CD1c-positive myeloid dendritic cell (primary cell): ENCODE measurements around the gene KNOP1.
A peak's percentile ranks its signal among the peaks of the same experiment; 100 is the strongest.

Experiments used
- DNase-seq: peaks from one replicate; pipeline ENCODE4 v3.0.0-alpha.2; 2016; ENCODE audit errors: extremely low spot score

The KNOP1 gene

DNA sequence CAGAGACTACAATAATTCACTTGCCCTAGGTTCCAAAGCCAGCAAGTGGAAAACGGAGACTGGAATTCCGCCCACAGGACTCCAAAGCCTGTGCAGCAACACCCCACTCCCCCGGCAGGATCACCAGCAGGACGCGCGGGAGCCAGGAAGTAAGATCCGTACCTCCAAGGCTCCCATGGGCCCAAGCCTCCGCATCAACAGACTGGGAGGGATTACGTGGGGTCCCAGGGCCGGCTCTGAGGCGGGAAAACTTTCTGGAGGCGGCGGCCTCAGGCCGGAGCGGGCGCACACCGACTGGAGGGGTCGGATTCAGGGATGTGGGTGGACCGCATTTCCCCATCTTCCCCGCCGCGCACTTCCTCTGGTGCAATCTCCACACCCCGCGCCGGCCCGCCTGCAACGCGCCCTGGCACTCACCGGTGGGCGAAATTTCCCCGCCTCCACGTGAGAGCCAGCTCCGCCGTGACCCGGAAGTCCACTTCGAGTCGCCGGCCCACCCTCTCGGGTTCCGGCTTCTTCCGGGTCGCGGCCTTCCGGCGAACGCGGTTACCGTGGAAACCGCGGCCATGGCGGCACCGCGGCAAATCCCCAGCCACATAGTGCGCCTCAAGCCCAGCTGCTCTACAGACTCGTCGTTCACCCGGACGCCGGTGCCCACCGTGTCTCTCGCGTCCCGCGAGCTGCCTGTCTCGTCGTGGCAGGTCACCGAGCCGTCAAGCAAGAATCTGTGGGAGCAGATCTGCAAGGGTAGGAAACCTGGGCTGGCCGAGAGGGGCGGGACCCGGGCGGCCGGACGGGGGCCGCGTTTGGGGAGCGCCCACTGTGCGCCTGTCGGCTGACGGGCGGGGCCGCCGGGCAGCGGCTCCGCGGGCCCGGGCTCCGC, at the start of gene KNOP1, which contains the start of gene IQCK:
KNOP1 (minus strand) TSS at position 487 of the 883 bp plus-strand sequence. CDS start 3,192 bp downstream, outside the sequence.
IQCK (plus strand) TSS at position 531 of the 883 bp plus-strand sequence; CDS start at position 567, 36 bp downstream.
- DNase-seq: peak; percentile 97

DNA sequence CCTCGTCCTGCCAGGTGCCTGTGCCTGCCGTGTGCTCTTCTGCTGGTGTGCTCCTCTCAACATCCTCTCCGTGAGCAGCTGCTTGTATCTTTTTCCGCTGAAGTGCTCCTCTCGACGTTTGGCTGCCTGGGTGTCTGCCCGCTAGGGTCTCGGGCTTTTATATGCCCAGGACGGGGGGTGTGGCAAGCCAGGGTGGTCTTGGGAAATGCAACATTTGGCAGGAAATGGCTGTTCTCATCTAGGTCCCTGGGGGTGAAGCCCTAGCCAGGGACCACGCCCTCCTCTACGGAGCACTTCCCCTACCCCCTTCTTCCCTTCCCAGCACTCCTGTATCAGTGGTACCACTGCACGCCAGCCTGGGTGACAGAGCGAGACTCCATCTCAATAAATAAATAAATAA, 49.5 kb upstream of the KNOP1 start:
- DNase-seq: no peak

DNA sequence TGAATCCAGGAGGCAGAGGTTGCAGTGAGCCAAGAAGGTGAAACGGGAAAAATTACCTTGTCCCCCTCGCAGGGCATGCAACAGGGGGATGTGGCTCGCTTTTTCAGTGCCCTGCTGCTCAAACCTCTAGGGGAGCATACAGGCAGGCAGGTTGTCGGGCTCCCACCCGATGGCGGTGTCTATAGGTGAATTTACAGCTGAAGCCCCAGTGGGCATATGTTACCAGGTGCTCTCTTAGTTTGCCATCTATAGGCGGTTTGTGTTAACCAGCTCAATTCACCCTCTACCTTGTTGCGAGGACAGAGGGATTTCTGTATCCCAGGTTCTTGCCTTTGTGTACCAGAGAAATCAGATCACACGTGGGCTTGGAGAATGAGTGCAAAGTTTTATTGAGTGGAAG, 49.0 kb upstream of the KNOP1 start:
- no peak for DNase-seq

GRCh38 chr16:19766554-19766884, 48.5 kb upstream of the KNOP1 start:
- no peak for DNase-seq

DNA sequence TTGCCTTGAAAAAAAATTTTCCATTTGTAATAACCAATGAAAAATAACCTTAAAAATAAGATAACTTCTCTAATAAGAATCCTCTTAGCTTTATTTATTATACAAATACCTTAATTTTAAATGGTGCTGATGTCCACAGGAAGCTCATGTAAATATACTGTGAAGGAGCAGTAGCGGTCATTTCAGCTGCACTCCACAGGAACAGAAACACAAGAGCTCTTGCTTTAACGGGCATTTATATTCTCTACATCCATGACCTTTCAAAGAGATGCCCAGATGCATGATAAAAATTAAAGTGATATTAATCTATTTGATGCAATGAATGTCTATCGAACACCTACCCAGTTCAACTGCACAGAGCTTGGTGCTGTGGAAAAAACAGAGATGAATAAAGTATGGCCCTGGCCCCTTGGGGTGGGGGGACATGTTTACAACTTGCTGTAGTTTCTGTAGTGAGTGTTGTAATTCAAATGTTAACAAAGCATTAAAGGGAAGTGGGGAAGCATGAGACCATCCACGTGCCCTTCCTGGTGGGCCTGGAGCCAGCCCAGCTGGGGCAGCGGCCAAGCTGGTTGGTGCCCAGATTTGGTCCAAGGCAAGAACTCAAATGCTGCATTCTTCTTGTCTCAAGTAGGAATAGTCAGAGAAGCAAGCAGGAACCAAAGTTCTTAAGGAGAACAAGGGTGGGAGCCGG, 48.0 kb upstream of the KNOP1 start:
- peak; percentile 13 for DNase-seq

GRCh38 chr16:19760356-19761060, 42.5 kb upstream of the KNOP1 start:
- no peak for DNase-seq

DNA sequence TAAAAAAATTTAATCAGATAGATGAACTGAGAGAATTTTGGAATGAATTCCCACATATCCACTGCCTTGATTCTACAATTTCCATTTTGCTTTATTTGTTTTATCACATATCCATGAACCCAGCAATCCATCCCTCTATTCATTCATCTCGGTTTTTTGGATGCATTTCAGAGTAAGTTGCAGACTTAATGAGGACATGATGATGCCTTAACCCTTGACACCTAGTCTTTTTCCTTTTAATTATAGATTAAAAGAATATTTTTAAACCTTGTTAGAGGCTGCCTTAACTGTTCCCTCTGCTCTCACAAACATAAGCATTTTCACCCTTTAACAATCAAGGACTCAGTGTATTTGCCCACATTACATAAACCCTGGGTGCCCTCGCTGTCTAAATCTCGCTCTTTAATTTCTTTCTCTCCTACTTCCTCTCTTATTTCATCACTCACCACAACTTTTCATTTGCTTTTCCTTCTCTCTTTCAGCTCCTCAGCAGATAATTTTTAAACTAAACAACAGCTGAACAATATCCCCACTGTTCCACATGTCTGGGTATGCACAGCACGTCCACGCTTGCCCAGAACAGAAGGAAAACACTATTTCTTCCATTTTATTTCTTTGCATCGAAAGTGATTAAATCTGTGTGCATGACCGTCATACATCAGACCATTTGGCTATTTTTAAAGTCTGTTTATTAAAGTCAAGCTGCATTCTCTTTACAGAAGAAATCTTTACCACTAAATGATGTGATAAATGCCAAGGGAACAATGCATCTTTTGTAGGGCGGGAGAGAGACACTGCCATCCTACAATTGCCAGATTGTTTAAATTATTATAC, 40.0 kb upstream of the KNOP1 start:
- DNase-seq: no peak

- no peak for DNase-seq
Measured at GRCh38 chr16:19757026-19757425, 39.0 kb upstream of the KNOP1 start.

DNA sequence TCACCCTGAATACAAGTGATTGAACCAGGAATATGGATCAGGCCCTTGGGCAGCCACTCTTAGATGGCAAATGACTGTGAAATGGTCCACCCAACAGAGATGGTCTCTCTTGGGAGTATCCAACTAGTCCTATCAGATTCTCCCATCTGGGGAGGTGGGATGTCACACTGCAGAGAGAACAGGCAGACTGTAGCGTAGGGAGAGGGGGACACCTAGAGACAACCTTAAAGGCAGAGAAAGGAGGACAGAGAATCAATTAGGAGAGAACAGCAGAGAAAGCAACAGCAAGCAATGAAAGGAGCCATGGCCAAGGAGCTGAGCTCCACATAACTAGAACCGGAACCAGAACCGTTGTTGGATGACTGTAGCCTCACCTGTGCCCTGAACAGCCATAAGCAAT, 37.2 kb upstream of the KNOP1 start:
- no peak for DNase-seq

DNA sequence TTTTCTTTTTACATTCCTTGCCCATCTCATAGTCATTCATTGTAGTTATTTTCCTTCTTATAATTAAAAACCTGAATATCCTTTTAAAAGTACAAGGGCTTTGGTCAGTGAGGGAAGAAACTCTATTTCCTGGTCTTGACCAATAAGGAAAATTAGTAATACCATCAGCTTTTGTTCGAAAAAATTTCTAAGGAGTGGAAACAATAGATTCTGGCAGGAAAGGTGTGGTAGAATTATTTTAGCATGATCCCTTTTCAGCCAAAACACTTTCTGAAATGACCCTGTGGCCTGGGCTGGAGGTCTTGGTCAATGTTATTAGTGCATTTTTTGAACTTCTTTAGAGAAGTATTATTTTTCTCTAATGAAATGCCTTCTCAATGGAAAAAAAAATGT, 36.6 kb upstream of the KNOP1 start:
- DNase-seq: no peak

- no peak for DNase-seq
Measured at GRCh38 chr16:19753815-19754643, 36.0 kb upstream of the KNOP1 start.

GRCh38 chr16:19751478-19752385, 33.7 kb upstream of the KNOP1 start:
- DNase-seq: no peak

DNA sequence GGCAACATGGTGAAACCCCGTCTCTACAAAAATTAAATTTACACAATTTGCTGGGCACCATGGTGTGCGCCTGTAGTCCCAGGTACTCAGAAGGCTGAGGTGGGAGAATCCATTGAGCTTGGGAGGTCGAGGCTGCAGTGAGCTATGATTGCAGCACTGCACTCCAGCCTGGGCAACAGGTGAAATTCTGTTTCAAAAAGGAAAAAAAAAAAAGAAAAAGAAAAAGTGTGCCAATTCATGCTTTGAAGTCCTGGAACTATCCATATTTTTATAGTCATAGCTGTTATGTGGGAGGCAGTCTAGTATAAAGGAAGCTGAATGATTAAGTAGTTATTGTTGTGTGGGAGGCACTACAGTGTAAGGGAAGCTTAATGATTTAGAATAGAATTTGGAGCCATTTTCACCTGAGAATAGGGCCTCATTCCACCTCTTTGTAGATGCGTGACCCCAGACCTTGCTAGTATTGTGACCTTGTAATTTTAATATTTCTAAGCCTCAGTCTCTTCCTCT, 31.6 kb upstream of the KNOP1 start:
- no peak for DNase-seq

DNA sequence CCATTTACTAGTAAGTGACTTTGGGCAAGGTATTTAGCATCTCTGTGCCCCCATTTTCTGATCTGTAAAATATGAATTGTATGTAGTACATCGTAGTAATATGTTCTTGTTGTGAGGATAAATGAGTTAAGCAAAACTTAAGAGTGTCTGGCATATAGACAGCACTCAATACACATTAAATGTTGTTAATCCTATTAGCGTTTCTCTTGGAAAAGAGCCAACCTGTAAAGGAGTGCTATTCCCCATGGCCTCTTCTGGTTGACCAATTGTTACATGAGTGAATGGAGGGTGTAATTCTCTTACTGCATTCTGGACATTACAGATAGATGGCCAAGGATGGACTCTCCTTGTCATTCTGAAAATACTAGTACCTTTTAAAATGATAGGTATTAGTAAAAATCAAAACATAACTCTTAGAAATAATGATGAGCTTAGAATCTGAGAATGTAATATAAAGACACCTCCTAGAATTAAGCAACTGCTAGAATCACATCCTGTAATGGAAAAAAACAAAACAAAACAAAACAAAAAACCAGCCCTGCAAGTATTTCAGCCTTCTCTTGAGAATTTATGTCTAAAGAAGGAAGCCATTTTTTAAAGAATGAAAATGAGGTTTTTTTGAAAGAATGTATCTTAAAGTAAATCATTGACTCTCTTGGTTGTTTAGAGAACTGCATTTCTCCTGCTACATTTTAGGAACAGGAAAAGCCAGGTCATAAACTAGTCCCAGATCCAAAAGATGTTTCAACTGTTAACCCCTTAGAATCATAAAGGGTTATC, 30.6 kb upstream of the KNOP1 start:
- DNase-seq: no peak

GRCh38 chr16:19746561-19746960, 28.5 kb upstream of the KNOP1 start:
- no peak for DNase-seq

- DNase-seq: no peak
Measured at GRCh38 chr16:19745286-19746010, 27.4 kb upstream of the KNOP1 start.

DNA sequence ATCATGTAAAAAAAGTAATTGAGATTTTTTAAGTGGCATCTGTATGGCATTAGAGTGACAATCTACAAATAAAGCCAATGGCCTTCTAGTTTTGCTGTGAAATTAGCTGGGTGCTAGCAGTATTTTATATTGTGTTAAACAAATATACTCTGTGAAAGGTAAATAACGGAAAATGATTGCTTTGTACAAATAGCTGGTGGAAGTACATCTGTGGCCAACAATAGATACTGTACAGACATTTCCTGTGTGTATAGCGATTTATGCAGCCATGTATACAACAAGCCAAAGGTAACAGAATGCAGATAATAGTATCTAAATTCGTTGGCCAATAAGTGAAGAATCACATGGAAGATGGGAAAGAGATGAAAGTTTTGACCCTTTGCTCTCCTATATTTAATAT, 26.6 kb upstream of the KNOP1 start:
- no peak for DNase-seq

DNA sequence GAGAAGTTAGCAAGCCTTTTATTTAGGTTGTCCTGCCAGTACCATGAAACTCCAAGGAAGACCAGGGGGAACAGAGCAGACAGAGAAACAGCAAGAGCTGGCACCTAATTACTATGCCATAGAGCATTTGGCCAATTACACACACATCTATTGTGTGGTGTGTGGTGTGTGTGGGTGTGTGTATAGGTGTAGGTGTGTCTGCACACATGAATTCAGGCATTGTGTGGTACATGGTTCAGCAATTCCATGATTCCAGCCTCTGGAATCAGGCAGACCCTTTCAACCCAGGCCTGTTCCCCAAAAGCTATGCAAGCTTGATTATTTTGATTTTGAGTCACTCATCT, 25.8 kb upstream of the KNOP1 start:
- DNase-seq: no peak
